HG03039 (cell line): Measurements from ENCODE around the gene UACA.

Experiments used
- ATAC-seq: cut with Tn5 transposase; IDR thresholded peaks from one replicate; pipeline ENCODE4 v1.9.1; 2021; ENCODE audit warnings: mild to moderate bottlenecking, moderate library complexity; ENCODE audit not compliant: unreplicated experiment

UACA gene

GRCh38 chr15:70712271-70712670, 51.1 kb downstream of the UACA start:
- ATAC-seq: no peak

GRCh38 chr15:70710714-70711113, 52.6 kb downstream of the UACA start:
- no peak for ATAC-seq

GRCh38 chr15:70708839-70709238, 54.5 kb downstream of the UACA start:
- ATAC-seq: no peak

- no peak for ATAC-seq
These were observed 55.6 kb downstream of the UACA start for GRCh38 chr15:70707686-70708300.

GRCh38 chr15:70704731-70705130, 58.6 kb downstream of the UACA start:
- ATAC-seq: no peak

- no peak for ATAC-seq
These were observed 59.2 kb downstream of the UACA start for GRCh38 chr15:70704166-70704565.

GRCh38 chr15:70703096-70703878, 60.1 kb downstream of the UACA start:
- ATAC-seq: no peak

- ATAC-seq: no peak
These were observed 60.8 kb downstream of the UACA start for GRCh38 chr15:70702584-70702983.

GRCh38 chr15:70701891-70702568, 61.3 kb downstream of the UACA start:
- no peak for ATAC-seq

GRCh38 chr15:70701171-70701570, 62.2 kb downstream of the UACA start:
- no peak for ATAC-seq

- ATAC-seq: no peak
These were observed 63.5 kb downstream of the UACA start for GRCh38 chr15:70699890-70700289.

GRCh38 chr15:70698836-70699390, 64.4 kb downstream of the UACA start:
- ATAC-seq: no peak

GRCh38 chr15:70698426-70698825, 64.9 kb downstream of the UACA start:
- ATAC-seq: no peak

- ATAC-seq: no peak
These were observed 72.7 kb downstream of the UACA start for GRCh38 chr15:70690491-70691276.

- no peak for ATAC-seq
These were observed 73.3 kb downstream of the UACA start for GRCh38 chr15:70690021-70690420.

GRCh38 chr15:70687482-70687881, 75.9 kb downstream of the UACA start:
- ATAC-seq: no peak

- no peak for ATAC-seq
These were observed 82.5 kb downstream of the UACA start for GRCh38 chr15:70680817-70681216.

GRCh38 chr15:70679919-70680231, 83.5 kb downstream of the UACA start:
- ATAC-seq: no peak

GRCh38 chr15:70672081-70672480, 91.3 kb downstream of the UACA start:
- ATAC-seq: no peak

- ATAC-seq: no peak
These were observed 92.7 kb downstream of the UACA start for GRCh38 chr15:70670680-70671079.
